ENCODE results near the gene NPHP4. TPM values are rescaled to one million over a fixed set of nuclear protein-coding genes. Genes with fewer than 3 reads are reported as not detected.

NPHP4 gene
- total and polyA plus RNA-seq, 12 donors = 2.7 to 13.2 (median 7.3) TPM

DNA sequence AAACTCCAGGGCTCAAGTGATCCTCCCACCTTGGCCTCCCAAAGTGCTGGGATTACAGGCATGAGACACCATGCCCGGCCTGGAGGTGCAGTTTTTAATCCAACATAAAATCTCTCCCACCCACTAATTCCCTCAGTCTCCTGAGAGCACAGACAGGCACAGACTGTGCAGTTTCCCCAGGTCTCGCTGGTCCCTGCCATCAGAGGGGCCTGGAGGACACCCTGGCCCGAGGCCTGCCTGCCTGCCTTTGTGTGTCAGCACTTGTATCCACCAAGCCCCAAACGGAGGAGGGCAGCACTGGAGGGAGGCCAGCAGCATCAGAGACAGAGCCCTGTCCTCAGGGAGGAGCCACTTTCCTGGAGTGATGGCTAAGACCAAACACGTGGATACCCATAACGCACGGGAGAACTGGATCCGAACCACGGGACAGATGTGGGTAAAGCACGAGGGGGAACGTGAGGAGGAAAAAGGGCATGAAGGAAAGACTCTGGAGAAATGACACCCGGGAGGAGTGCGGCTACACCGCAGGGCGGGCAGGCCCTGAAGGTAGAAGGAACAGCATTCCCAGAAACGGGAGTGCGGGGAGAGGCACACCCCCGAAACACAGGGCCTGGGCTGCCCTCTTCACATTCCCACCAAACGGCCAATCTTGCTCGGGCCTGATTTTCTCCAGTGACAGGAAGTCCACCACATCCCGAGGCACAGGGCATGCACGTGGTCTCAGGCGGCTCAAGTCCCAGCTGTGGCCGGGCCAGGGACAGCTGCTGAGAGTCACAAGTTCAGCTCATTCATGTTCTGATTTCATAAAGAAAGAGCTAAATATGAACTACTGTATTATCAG is 29.7 kb downstream of the NPHP4 start:
- Histone ChIP-seq H3K27ac (no peak overlapping the region), H3K36me3 (replicated peaks in 1 of 2) (peaks cover 0 to 16% of the 10 kb centered on the region in 2 donors), H3K4me3 (no peak overlapping the region), H3K27me3 (no peaks in the 10 kb centered on the region), H3K4me1 (replicated peaks in 1 of 2) (peaks cover 0 to 7% of the 10 kb centered on the region in 2 donors), H3K9me3 (replicated peaks in 1 of 3) (no peaks in the 10 kb centered on the region)
- TF ChIP-seq, protein P1, sequence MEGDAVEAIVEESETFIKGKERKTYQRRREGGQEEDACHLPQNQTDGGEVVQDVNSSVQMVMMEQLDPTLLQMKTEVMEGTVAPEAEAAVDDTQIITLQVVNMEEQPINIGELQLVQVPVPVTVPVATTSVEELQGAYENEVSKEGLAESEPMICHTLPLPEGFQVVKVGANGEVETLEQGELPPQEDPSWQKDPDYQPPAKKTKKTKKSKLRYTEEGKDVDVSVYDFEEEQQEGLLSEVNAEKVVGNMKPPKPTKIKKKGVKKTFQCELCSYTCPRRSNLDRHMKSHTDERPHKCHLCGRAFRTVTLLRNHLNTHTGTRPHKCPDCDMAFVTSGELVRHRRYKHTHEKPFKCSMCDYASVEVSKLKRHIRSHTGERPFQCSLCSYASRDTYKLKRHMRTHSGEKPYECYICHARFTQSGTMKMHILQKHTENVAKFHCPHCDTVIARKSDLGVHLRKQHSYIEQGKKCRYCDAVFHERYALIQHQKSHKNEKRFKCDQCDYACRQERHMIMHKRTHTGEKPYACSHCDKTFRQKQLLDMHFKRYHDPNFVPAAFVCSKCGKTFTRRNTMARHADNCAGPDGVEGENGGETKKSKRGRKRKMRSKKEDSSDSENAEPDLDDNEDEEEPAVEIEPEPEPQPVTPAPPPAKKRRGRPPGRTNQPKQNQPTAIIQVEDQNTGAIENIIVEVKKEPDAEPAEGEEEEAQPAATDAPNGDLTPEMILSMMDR (IDR thresholded peaks at IDR 0.05) = no peak
- no peak for TF ChIP-seq POLR2A (IDR thresholded peaks at IDR 0.05)
- intact Hi-C loops (cut with DNase I) = no loop called here
- WGBS, 4 donors = 92 to 97% (median 93%) methylated on average over 18 to 24 of the region's 24 CpGs
- DNase-seq = no peak

DNA sequence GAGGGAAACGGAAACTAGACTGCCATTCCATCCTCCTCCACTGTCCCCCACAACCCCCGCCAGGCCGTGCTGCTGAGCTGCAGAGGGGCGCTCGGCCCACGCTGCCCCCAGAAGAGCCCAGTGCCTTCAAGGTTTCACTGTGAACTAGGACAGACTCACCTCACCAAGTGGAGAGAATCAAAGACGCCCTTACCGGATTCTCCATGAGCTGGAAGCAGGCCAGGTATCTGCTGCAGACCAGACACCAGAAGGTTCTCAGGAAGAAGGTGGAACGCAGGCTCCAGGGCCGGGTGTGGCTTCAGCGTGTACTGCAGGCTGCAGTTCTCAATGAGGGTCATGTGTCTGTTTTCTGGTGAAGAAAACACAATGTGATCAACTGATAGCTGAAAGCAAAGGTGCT is 30.6 kb downstream of the NPHP4 start:
- intact Hi-C loops (cut with DNase I) = no loop called here

DNA sequence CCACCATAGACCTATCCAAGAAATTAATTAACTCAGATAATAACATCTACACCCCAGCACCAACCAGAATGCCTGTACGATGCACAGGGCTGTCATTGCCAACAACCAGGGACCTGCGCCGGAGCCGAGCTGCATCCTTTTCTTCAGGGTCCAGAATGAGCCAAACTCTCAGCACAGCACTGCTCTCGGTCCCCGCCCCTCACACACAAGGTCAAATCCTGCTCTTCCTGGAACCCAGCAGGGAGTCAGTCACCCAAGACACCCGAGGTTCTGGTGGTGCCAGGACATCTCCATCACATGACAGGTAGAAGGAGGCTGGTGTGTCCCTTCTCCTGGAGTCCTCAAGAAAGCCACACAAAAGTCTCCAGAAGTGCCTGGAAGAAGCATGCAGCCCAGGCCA is 31.9 kb downstream of the NPHP4 start:
- Histone ChIP-seq H3K9me3 (replicated peaks in 1 of 3) (no peaks in the 10 kb centered on the region), H3K36me3 (replicated peaks in 1 of 2) (peaks cover 0 to 12% of the 10 kb centered on the region in 2 donors), H3K4me3 (no peak overlapping the region), H3K27ac (no peak overlapping the region), H3K4me1 (replicated peaks in 1 of 2) (no peaks in the 10 kb centered on the region), H3K27me3 (no peaks in the 10 kb centered on the region)
- DNase-seq = no peak
- WGBS, 4 donors = 90 to 92% (median 91%) methylated on average over 7 of the region's 7 CpGs
- no peak for TF ChIP-seq POLR2A (IDR thresholded peaks at IDR 0.05)
- TF ChIP-seq, protein P1 (IDR thresholded peaks at IDR 0.05) = no peak
- intact Hi-C loops (cut with DNase I) = no loop called here

More for the DNA sequence above, 30.6 kb downstream of the NPHP4 start:
- Histone ChIP-seq H3K4me1 (replicated peaks in 1 of 2) (no peaks in the 10 kb centered on the region), H3K4me3 (no peak overlapping the region), H3K27ac (no peak overlapping the region), H3K27me3 (no peaks in the 10 kb centered on the region), H3K36me3 (replicated peaks in 1 of 2) (peaks cover 0 to 12% of the 10 kb centered on the region in 2 donors), H3K9me3 (replicated peaks in 1 of 3) (no peaks in the 10 kb centered on the region)
- DNase-seq = peak in 1 of 7 donors; percentile 73
- 92 to 93% (median 92%) methylated on average over 11 of the region's 11 CpGs for WGBS, 4 donors
- no peak for TF ChIP-seq POLR2A (IDR thresholded peaks at IDR 0.05)
- TF ChIP-seq, protein P1 (IDR thresholded peaks at IDR 0.05) = no peak

DNA sequence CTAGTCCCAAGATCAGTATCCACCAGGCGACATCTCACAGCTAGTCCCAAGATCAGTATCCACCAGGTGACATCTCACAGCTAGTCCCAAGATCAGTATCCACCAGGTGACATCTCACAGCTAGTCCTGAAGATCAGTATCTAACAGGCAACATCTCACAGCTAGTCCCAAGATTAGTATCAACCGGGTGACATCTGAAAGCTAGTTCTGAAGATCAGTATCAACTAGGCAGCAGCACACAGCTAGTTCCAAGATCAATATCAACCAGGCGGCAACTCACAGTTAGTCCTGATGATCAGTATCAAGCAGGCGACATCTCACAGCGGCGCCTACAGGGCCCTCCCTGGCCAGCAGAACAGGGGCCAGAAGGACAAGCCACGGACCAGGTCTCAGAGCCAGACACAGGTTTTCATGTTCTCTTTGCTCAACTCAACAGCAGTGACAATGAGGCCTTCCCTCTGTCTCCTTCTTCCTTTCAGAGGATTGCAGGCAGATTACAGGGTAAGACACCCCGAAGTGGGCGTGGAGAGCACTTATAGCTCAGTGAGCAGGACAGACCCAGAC is 32.5 kb downstream of the NPHP4 start:
- Histone ChIP-seq H3K4me3 (no peak overlapping the region), H3K9me3 (replicated peaks in 1 of 3) (no peaks in the 10 kb centered on the region), H3K27ac (no peak overlapping the region), H3K36me3 (replicated peaks in 1 of 2) (peaks cover 0 to 12% of the 10 kb centered on the region in 2 donors), H3K27me3 (no peaks in the 10 kb centered on the region), H3K4me1 (replicated peaks in 1 of 2) (no peaks in the 10 kb centered on the region)
- no peak for DNase-seq
- intact Hi-C loops (cut with DNase I) = no loop called here
- 93 to 96% (median 94%) methylated on average over 8 to 9 of the region's 9 CpGs for WGBS, 4 donors
- TF ChIP-seq, protein P1 (IDR thresholded peaks at IDR 0.05) = no peak
- no peak for TF ChIP-seq POLR2A (IDR thresholded peaks at IDR 0.05)
